Trophoblast cell (in vitro differentiated cells and primary cell): ENCODE results near the gene TBCCD1.

Source experiments
- DNase-seq, 2 donors: peaks; one replicate each; pipeline ENCODE4 v3.0.0-alpha.2; 2016
- H2AFZ ChIP-seq: 2 replicates; pipeline ENCODE4 v1.6.1; 2013; ENCODE audit warnings: low read length, moderate library complexity, mild to moderate bottlenecking; ENCODE audit not compliant: insufficient read depth, poor library complexity
- H2AK5ac ChIP-seq: 2 replicates; pipeline ENCODE4 v1.6.1; 2013; ENCODE audit warnings: mild to moderate bottlenecking, low read length
- H2BK120ac ChIP-seq: 2 replicates; pipeline ENCODE4 v1.6.1; 2013; ENCODE audit warnings: low read length, mild to moderate bottlenecking, moderate library complexity; ENCODE audit not compliant: insufficient read depth, poor library complexity
- H2BK12ac ChIP-seq: 2 replicates; pipeline ENCODE4 v1.6.1; 2013; ENCODE audit warnings: mild to moderate bottlenecking, low read length, moderate library complexity
- H2BK5ac ChIP-seq: 2 replicates; pipeline ENCODE4 v1.6.1; 2013; ENCODE audit warnings: low read length, low read depth, moderate library complexity, mild to moderate bottlenecking; ENCODE audit not compliant: poor library complexity
- H3K14ac ChIP-seq: 2 replicates; pipeline ENCODE4 v1.6.1; 2013; ENCODE audit warnings: mild to moderate bottlenecking, low read length
- H3K18ac ChIP-seq: 2 replicates; pipeline ENCODE4 v1.6.1; 2013; ENCODE audit warnings: mild to moderate bottlenecking, low read length
- H3K23ac ChIP-seq: 2 replicates; pipeline ENCODE4 v1.6.1; 2013; ENCODE audit warnings: low read length
- H3K27ac ChIP-seq: 2 replicates; pipeline ENCODE4 v1.5.1; 2013; ENCODE audit warnings: low read depth, mild to moderate bottlenecking, inconsistent platforms, low read length, moderate library complexity
- H3K27me3 ChIP-seq: 2 replicates; pipeline ENCODE4 v1.6.1; 2013; ENCODE audit warnings: inconsistent platforms, mild to moderate bottlenecking, low read length, moderate library complexity; ENCODE audit not compliant: insufficient read depth
- H3K36me3 ChIP-seq, 2 experiments: 1 replicate in 1 of 2; 2 replicates in 1 of 2; pipeline ENCODE4 v1.6.1; 2013; ENCODE audit warnings: low read length in 2 of 2, mild to moderate bottlenecking in 2 of 2, moderate library complexity in 1 of 2; ENCODE audit not compliant: insufficient read depth in 2 of 2, control insufficient read depth in 1 of 2
- H3K4ac ChIP-seq: 2 replicates; pipeline ENCODE4 v1.6.1; 2013; ENCODE audit warnings: low read depth, mild to moderate bottlenecking, low read length, moderate library complexity
- H3K4me1 ChIP-seq, 2 experiments: 1 replicate in 1 of 2; 2 replicates in 1 of 2; pipeline ENCODE4 v1.6.1; 2013; ENCODE audit warnings: low read length in 2 of 2, mild to moderate bottlenecking in 2 of 2, moderate library complexity in 1 of 2; ENCODE audit not compliant: insufficient read depth in 2 of 2, control insufficient read depth in 1 of 2
- H3K4me2 ChIP-seq: 2 replicates; pipeline ENCODE4 v1.6.1; 2013; ENCODE audit warnings: inconsistent platforms, mild to moderate bottlenecking, low read length, moderate library complexity
- H3K4me3 ChIP-seq: 2 replicates; pipeline ENCODE4 v1.5.1; 2013; ENCODE audit warnings: mild to moderate bottlenecking, low read depth, low read length, inconsistent platforms
- H3K79me1 ChIP-seq: one replicate; pipeline ENCODE4 v1.6.1; 2013; ENCODE audit warnings: low read length
- H3K79me2 ChIP-seq: 2 replicates; pipeline ENCODE4 v1.6.1; 2013; ENCODE audit warnings: low read length, mild to moderate bottlenecking; ENCODE audit not compliant: control insufficient read depth, insufficient read depth, poor library complexity
- H3K9ac ChIP-seq: 2 replicates; pipeline ENCODE4 v1.6.1; 2013; ENCODE audit warnings: mild to moderate bottlenecking, low read length
- H3K9me3 ChIP-seq: 2 replicates; pipeline ENCODE4 v1.6.1; 2013; ENCODE audit warnings: low read depth, mild to moderate bottlenecking, control low read depth, inconsistent platforms, low read length; ENCODE audit not compliant: insufficient read depth
- H4K12ac ChIP-seq: 2 replicates; pipeline ENCODE4 v1.6.1; 2013; ENCODE audit warnings: low read depth, mild to moderate bottlenecking, low read length, moderate library complexity
- H4K8ac ChIP-seq: 2 replicates; pipeline ENCODE4 v1.6.1; 2013; ENCODE audit warnings: low read depth, mild to moderate bottlenecking, low read length, moderate library complexity
- H4K91ac ChIP-seq: one replicate; pipeline ENCODE4 v1.6.1; 2013; ENCODE audit warnings: low read depth, mild to moderate bottlenecking, low read length, moderate library complexity
- WGBS: extraction: QIAGEN DNeasy Blood & Tissue Kit; methylation state at CpG from one replicate; pipeline ENCODE4 v1.1.7; 2013; ENCODE audit warnings: missing lambda C conversion rate; ENCODE audit not compliant: insufficient read length, insufficient coverage; ENCODE audit errors: extremely low coverage; 5-methylcytosine and 5-hydroxymethylcytosine counted together

TBCCD1 gene

DNA sequence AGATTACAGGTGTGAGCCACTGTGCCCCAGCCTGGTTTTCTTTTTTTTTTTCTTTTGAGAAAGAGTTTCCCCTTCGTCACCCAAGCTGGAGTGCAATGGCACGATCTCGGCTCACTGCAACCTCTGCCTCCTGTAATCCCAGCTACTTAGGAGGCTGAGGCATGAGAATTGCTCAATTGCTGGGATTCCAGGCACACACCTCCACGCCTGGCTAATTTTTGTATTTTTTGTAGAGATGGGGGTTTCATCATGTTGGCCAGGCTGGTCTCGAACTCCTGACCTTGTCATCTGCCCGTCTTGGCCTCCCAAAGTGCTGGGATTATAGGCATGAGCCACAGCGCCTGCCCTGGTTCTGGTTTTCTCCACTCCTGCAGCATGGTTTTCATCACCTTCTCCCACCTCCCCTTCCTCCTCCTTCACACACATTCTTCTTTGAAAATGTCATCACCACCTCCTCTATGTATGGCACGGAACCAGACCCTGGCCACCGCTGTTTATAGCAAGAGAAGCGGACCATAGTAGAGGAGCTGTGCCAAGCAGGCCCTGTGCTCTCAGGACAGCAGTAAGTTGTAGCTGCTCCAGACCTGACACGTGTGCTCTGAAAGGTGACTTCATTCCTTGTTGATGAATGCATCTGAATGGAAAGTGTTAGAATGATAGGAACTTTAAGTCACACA, 31.1 kb upstream of the TBCCD1 start:
- Histone ChIP-seq H3K9me3 (no peaks in the 10 kb centered on the region), H3K4me1 (peaks cover 14% of the 10 kb centered on the region in 2 experiments), H3K14ac (no peak overlapping the region), H3K27me3 (no peaks in the 10 kb centered on the region), H2BK12ac (no peak overlapping the region), H3K18ac (no peak overlapping the region), H3K9ac (no peak overlapping the region), H2BK120ac (no peak overlapping the region), H3K23ac (no peak overlapping the region), H3K79me1 (peaks cover 2% of the 10 kb centered on the region), H4K8ac (no peak overlapping the region), H3K27ac (no peak overlapping the region), H3K4me2 (no peak overlapping the region), H3K4ac (no peak overlapping the region), H2BK5ac (no peak overlapping the region), H3K36me3 (no peaks in the 10 kb centered on the region), H4K91ac (no peak overlapping the region), H3K79me2 (no peaks in the 10 kb centered on the region), H2AFZ (no peak overlapping the region), H2AK5ac (no peak overlapping the region), H3K4me3 (no peak overlapping the region), H4K12ac (no peak overlapping the region)
- DNase-seq: peak; percentile 67 to 79
- no CpG with 5 or more reads among the region's 11 CpGs for WGBS

- Histone ChIP-seq H3K27me3 (no peaks in the 10 kb centered on the region), H4K12ac (no peak overlapping the region), H3K23ac (no peak overlapping the region), H3K4me2 (peak overlapping the region; percentile 48), H3K9ac (no peak overlapping the region), H2AK5ac (no peak overlapping the region), H4K91ac (peak overlapping the region; percentile 71), H3K14ac (no peak overlapping the region), H2BK5ac (no peak overlapping the region), H3K79me2 (no peaks in the 10 kb centered on the region), H3K36me3 (no peaks in the 10 kb centered on the region), H3K18ac (peak overlapping the region; percentile 40), H3K4me1 (peaks cover 11 to 14% of the 10 kb centered on the region in 2 experiments), H3K79me1 (peaks cover 2% of the 10 kb centered on the region), H2AFZ (peak overlapping the region; percentile 86), H3K4me3 (no peak overlapping the region), H2BK120ac (peak overlapping the region; percentile 24), H4K8ac (peak overlapping the region; percentile 40), H2BK12ac (peak overlapping the region; percentile 43), H3K4ac (no peak overlapping the region), H3K9me3 (no peaks in the 10 kb centered on the region), H3K27ac (no peak overlapping the region)
- DNase-seq: peak; percentile 49 to 72
- WGBS: no CpG with 5 or more reads among the region's 17 CpGs
Measured at GRCh38 chr3:186596568-186597287, 29.6 kb upstream of the TBCCD1 start.

DNA sequence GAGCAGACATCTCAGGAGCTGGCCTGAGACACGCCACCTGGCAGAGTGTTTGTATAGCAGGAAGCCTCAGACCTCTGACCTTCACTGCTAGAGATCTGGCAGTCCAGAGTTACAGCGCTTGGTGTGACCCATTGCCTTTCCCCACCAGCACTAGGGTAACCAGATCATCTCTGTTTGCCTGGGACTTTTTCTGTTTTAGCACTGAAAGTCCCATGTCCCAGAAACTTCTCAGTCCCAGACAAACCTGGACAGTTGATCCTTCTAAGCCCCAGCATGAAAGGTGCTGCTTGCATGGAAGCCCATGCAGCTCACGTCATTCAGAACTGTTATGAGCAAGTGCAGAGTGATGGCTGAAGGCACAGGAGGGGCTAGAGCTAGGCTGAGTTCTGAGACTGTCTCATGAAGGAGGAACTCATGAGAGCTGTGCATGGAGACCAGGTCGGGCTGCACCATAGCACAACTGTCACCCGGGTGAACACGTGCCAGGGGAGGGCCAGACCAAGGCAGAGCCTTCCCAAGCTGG, 27.5 kb upstream of the TBCCD1 start:
- no peaks in the 10 kb centered on the region for H3K9me3 ChIP-seq
- H3K14ac ChIP-seq: no peak overlapping the region
- H3K4me1 ChIP-seq: peaks cover 11 to 14% of the 10 kb centered on the region in 2 experiments
- no peak overlapping the region for H3K4me3 ChIP-seq
- no peak overlapping the region for H3K27ac ChIP-seq
- H3K79me2 ChIP-seq: no peaks in the 10 kb centered on the region
- no peak overlapping the region for H2AK5ac ChIP-seq
- H3K4ac ChIP-seq: no peak overlapping the region
- H3K27me3 ChIP-seq: no peaks in the 10 kb centered on the region
- H3K36me3 ChIP-seq: no peaks in the 10 kb centered on the region
- WGBS: no CpG with 5 or more reads among the region's 6 CpGs
- no peak overlapping the region for H2AFZ ChIP-seq
- H3K23ac ChIP-seq: no peak overlapping the region
- H3K79me1 ChIP-seq: peaks cover 2% of the 10 kb centered on the region
- no peak for DNase-seq
- H4K8ac ChIP-seq: no peak overlapping the region
- no peak overlapping the region for H3K4me2 ChIP-seq
- no peak overlapping the region for H2BK12ac ChIP-seq
- H3K18ac ChIP-seq: no peak overlapping the region
- no peak overlapping the region for H4K12ac ChIP-seq
- no peak overlapping the region for H2BK120ac ChIP-seq
- H4K91ac ChIP-seq: no peak overlapping the region
- H2BK5ac ChIP-seq: no peak overlapping the region
- H3K9ac ChIP-seq: no peak overlapping the region

GRCh38 chr3:186593862-186594261, 26.7 kb upstream of the TBCCD1 start:
- no peak overlapping the region for H2BK120ac ChIP-seq
- H2AFZ ChIP-seq: no peak overlapping the region
- no peaks in the 10 kb centered on the region for H3K27me3 ChIP-seq
- DNase-seq: no peak
- no peak overlapping the region for H3K23ac ChIP-seq
- no peak overlapping the region for H3K4ac ChIP-seq
- H3K9me3 ChIP-seq: no peaks in the 10 kb centered on the region
- H3K79me1 ChIP-seq: peaks cover 2% of the 10 kb centered on the region
- no peak overlapping the region for H2AK5ac ChIP-seq
- H3K9ac ChIP-seq: no peak overlapping the region
- H3K27ac ChIP-seq: no peak overlapping the region
- no peaks in the 10 kb centered on the region for H3K79me2 ChIP-seq
- H3K14ac ChIP-seq: no peak overlapping the region
- no peak overlapping the region for H4K12ac ChIP-seq
- peak overlapping the region; percentile 56 for H2BK12ac ChIP-seq
- no peak overlapping the region for H4K8ac ChIP-seq
- no peak overlapping the region for H4K91ac ChIP-seq
- H3K4me3 ChIP-seq: no peak overlapping the region
- H3K4me2 ChIP-seq: no peak overlapping the region
- no peak overlapping the region for H3K18ac ChIP-seq
- H2BK5ac ChIP-seq: no peak overlapping the region
- H3K4me1 ChIP-seq: peaks cover 11 to 14% of the 10 kb centered on the region in 2 experiments
- no peaks in the 10 kb centered on the region for H3K36me3 ChIP-seq
- WGBS: no CpG with 5 or more reads among the region's 3 CpGs
